K562 (cell line): ENCODE results near the gene SHLD1. TPM values are rescaled to one million over a fixed set of nuclear protein-coding genes. Genes with fewer than 3 reads are reported as not detected.

Experiments
- ATAC-seq: fragments of 200-7000 bp; cut with Tn5 transposase; 3 replicates; pipeline ENCODE4 v1.9.1; 2020; ENCODE audit warnings: moderate library complexity
- BruUV-seq: library from RNA; stranded (reverse); fragments of 400-500 nt; replicated peaks from 2 replicates; lab custom pipeline; 2021; lab: Mats Ljungman, UMichigan
- CTCF ChIA-PET: fragments of 300-600 bp; formaldehyde crosslinking; extraction: SDS; loops from one replicate; lab custom pipeline; 2021; ENCODE audit warnings: low intra/inter-chr PET ratio; lab: Yijun Ruan, JAX
- POLR2A ChIA-PET: fragments of 300-600, 350-650 bp; sonication (Branson Sonifier 250); formaldehyde crosslinking; extraction: SDS; loops from one replicate; lab custom pipeline; 2021; ENCODE audit warnings: antibody characterized with exemption, inconsistent platforms; lab: Yijun Ruan, JAX
- DNase-seq, 4 experiments: peaks; one replicate each; pipeline versions ENCODE4 v3.0.0 to v3.0.0-alpha.2; 2011 to 2018; ENCODE audit warnings: low spot score in 3 of 4, mixed read lengths in 3 of 4; ENCODE audit errors: extremely low read depth in 1 of 4
- FAIRE-seq: peaks from 2 replicates; lab custom pipeline; 2011; peaks lifted over from hg19 to GRCh38; lab: Jason Lieb, UNC
- H2AFZ ChIP-seq: 2 replicates; pipeline ENCODE4 v1.6.0; 2011; ENCODE audit warnings: low read depth, low read length, control low read depth, inconsistent platforms
- H3K27ac ChIP-seq: fragments of 200-600 bp; 3 replicates; pipeline ENCODE4 v1.8.0; 2011; ENCODE audit warnings: low read depth, mild to moderate bottlenecking, control low read depth, inconsistent platforms, low read length, moderate library complexity, mixed read lengths; ENCODE audit errors: extremely low read depth
- H3K27me3 ChIP-seq, 2 experiments: fragments of 300-600 bp in 1 of 2; 2 replicates in 1 of 2; 3 replicates in 1 of 2; pipeline versions ENCODE4 v1.6.0 to v1.8.0; 2011; ENCODE audit warnings: inconsistent platforms in 2 of 2, low read length in 2 of 2, mild to moderate bottlenecking in 1 of 2, mixed read lengths in 1 of 2, moderate library complexity in 1 of 2; ENCODE audit not compliant: control insufficient read depth in 2 of 2, insufficient read depth in 2 of 2
- H3K36me3 ChIP-seq: fragments of 300-600 bp; 3 replicates; pipeline ENCODE4 v1.8.0; 2011; ENCODE audit warnings: mild to moderate bottlenecking, low read length, inconsistent platforms; ENCODE audit not compliant: control insufficient read depth, insufficient read depth
- H3K4me1 ChIP-seq, 2 experiments: fragments of 200-600 bp in 1 of 2; replicated peaks in 1 of 2; 2 replicates in 1 of 2; 3 replicates in 1 of 2; pipeline versions ENCODE4 v1.5.1 to v1.8.0; 2011; ENCODE audit warnings: inconsistent platforms in 2 of 2, low read length in 2 of 2, mild to moderate bottlenecking in 1 of 2, mixed read lengths in 1 of 2, moderate library complexity in 1 of 2; ENCODE audit not compliant: control insufficient read depth in 2 of 2, insufficient read depth in 2 of 2
- H3K4me2 ChIP-seq: 2 replicates; pipeline ENCODE4 v1.6.1; 2011; ENCODE audit warnings: low read length, control low read depth, inconsistent platforms, mixed read lengths; ENCODE audit not compliant: insufficient read depth
- H3K4me3 ChIP-seq: fragments of 200-600 bp; sonication (generic), shearing (Covaris generic); 2 replicates; pipeline ENCODE4 v1.5.1; 2016; ENCODE audit warnings: control low read depth, inconsistent platforms
- H3K79me2 ChIP-seq: fragments of 200-600 bp; 3 replicates; pipeline ENCODE4 v1.8.0; 2011; ENCODE audit warnings: low read length, inconsistent platforms; ENCODE audit not compliant: control insufficient read depth, insufficient read depth
- H3K9ac ChIP-seq, 2 experiments: 2 replicates each; pipeline versions ENCODE4 v1.6.0 to v1.6.1; 2011; ENCODE audit warnings: low read depth in 2 of 2, low read length in 2 of 2, control low read depth in 1 of 2, inconsistent platforms in 1 of 2, mild to moderate bottlenecking in 1 of 2, mixed read lengths in 1 of 2; ENCODE audit not compliant: insufficient read depth in 1 of 2
- H3K9me1 ChIP-seq: one replicate; pipeline ENCODE4 v1.6.0; 2011; ENCODE audit warnings: inconsistent platforms, mild to moderate bottlenecking, low read length, moderate library complexity; ENCODE audit not compliant: control insufficient read depth, insufficient read depth
- H3K9me3 ChIP-seq: replicated peaks from 2 replicates; pipeline ENCODE4 v1.5.1; 2011; ENCODE audit warnings: low read depth, low read length, inconsistent platforms; ENCODE audit not compliant: control insufficient read depth, insufficient read depth
- H4K20me1 ChIP-seq: replicated peaks from 2 replicates; pipeline ENCODE4 v1.6.1; 2011; ENCODE audit warnings: low read length, inconsistent platforms, mixed read lengths; ENCODE audit not compliant: control insufficient read depth, insufficient read depth
- BACH1 ChIP-seq: fragments of 200-800 bp; sonication (Bioruptor generic); IDR thresholded peaks from 2 replicates; pipeline ENCODE4 v1.6.1; 2016; ENCODE audit warnings: missing genetic modification characterization, missing compliant biosample characterization
- CBFA2T2 ChIP-seq: fragments of 450-650 bp; conservative IDR thresholded peaks from 2 replicates; pipeline ENCODE4 v1.6.1; 2017; ENCODE audit warnings: mild to moderate bottlenecking
- KDM1A ChIP-seq, 2 experiments: fragments of 450-650 bp; IDR thresholded peaks; 2 replicates each; pipeline ENCODE4 v1.6.1; 2016; ENCODE audit warnings: mild to moderate bottlenecking in 2 of 2
- MYC ChIP-seq, 2 experiments: fragments of 250-450 bp in 1 of 2; sonication (Bioruptor Pico) in 1 of 2; IDR thresholded peaks; 2 replicates each; pipeline versions ENCODE4 v1.5.1 to v1.6.1; 2012 to 2021; ENCODE audit warnings: low read depth in 2 of 2, borderline replicate concordance in 1 of 2, improper control_type of control experiment in 1 of 2, low read length in 1 of 2, mild to moderate bottlenecking in 1 of 2, moderate library complexity in 1 of 2
- NONO ChIP-seq, 2 experiments: fragments of 200-400 bp in 1 of 2; fragments of 450-650 bp in 1 of 2; formaldehyde crosslinking in 1 of 2; IDR thresholded peaks; 2 replicates each; pipeline ENCODE4 v1.6.1; 2017; ENCODE audit warnings: low read depth in 2 of 2, mild to moderate bottlenecking in 2 of 2, moderate library complexity in 2 of 2, low read length in 1 of 2
- RAD21 ChIP-seq, 2 experiments: fragments of 250-450 bp in 1 of 2; fragments of 450-650 bp in 1 of 2; sonication (Bioruptor Pico) in 1 of 2; formaldehyde crosslinking in 1 of 2; IDR thresholded peaks in 1 of 2; conservative IDR thresholded peaks in 1 of 2; 2 replicates each; pipeline versions ENCODE4 v1.4.0 to v1.8.0; 2020 to 2022; ENCODE audit warnings: mild to moderate bottlenecking in 2 of 2, moderate library complexity in 1 of 2
- RAD51 ChIP-seq: fragments of 450-650 bp; IDR thresholded peaks from 2 replicates; pipeline ENCODE4 v1.7.1; 2016; ENCODE audit warnings: low read depth, mild to moderate bottlenecking, borderline replicate concordance
- TGIF2 ChIP-seq: sonication (generic); formaldehyde crosslinking; IDR thresholded peaks from 2 replicates; pipeline ENCODE4 v1.8.1; 2022; ENCODE audit warnings: mild to moderate bottlenecking, missing genetic modification reagents, moderate library complexity
- TOE1 ChIP-seq, 2 experiments: fragments of 450-650 bp in 1 of 2; sonication (generic) in 1 of 2; formaldehyde crosslinking in 1 of 2; IDR thresholded peaks; 2 replicates each; pipeline versions ENCODE4 v1.7.1 to v1.8.0; 2016 to 2022; ENCODE audit warnings: borderline replicate concordance in 2 of 2, mild to moderate bottlenecking in 2 of 2, antibody characterized with exemption in 1 of 2, inconsistent platforms in 1 of 2, low read depth in 1 of 2, missing genetic modification reagents in 1 of 2, moderate library complexity in 1 of 2
- YY1 ChIP-seq, 3 experiments: IDR thresholded peaks; 2 replicates each; pipeline ENCODE4 v1.6.1; 2011; ENCODE audit warnings: low read length in 2 of 3, mild to moderate bottlenecking in 2 of 3, moderate library complexity in 2 of 3, borderline replicate concordance in 1 of 3, control low read depth in 1 of 3, low read depth in 1 of 3; ENCODE audit not compliant: insufficient read depth in 3 of 3, insufficient replicate concordance in 2 of 3, control insufficient read depth in 1 of 3, insufficient read length in 1 of 3; ENCODE audit errors: extremely low read depth in 1 of 3
- ZBTB17 ChIP-seq: fragments of 450-650 bp; formaldehyde crosslinking; IDR thresholded peaks from 2 replicates; pipeline ENCODE4 v1.4.0; 2020; ENCODE audit warnings: mild to moderate bottlenecking
- WGBS: fragments of 100-300 bp; shearing (Covaris generic); methylation state at CpG from one replicate; pipeline ENCODE4 v1.1.6; 2016; ENCODE audit warnings: low coverage, mixed read lengths; ENCODE audit not compliant: insufficient coverage; ENCODE audit errors: missing lambda C conversion rate; 5-methylcytosine and 5-hydroxymethylcytosine counted together
- in situ Hi-C: fragments of 300-500 bp; cut with MboI; formaldehyde crosslinking; loops from 4 replicates; pipeline ENCODE4 v1.15.0; 2018; ENCODE audit warnings: inconsistent platforms, mixed read lengths
- intact Hi-C: fragments of 100-400 bp; cut with micrococcal nuclease; formaldehyde crosslinking; loops from 2 replicates; pipeline ENCODE4 v1.14.2; 2022
- polyA plus RNA-seq, 8 experiments: library from polyadenylated mRNA; depleted of rRNA in 4 of 8; stranded (reverse) in 5 of 8; unstranded in 3 of 8; fragments of >200 nt; fragmentation: Nextera tagmentation in 2 of 8; fragmentation: Illumina TruSeq in 1 of 8; extraction: Ambion mirVana in 2 of 8; extraction: Trizol in 1 of 8; gene quantifications; 2 replicates each; pipeline versions ENCODE4 v1.2.1 to v1.2.3, GENCODE V29; 2011 to 2014; ENCODE audit warnings: inconsistent platforms in 1 of 8, missing spikeins in 1 of 8
- total RNA-seq, 7 experiments: library from RNA; depleted of rRNA in 6 of 7; stranded (reverse); fragments of >200 nt in 6 of 7; fragmentation: Illumina TruSeq in 2 of 7; extraction: Trizol in 2 of 7; gene quantifications; 2 replicates each; pipeline versions ENCODE4 v1.2.1 to v1.2.3, GENCODE V29; 2011 to 2021; ENCODE audit warnings: low replicate concordance in 1 of 7
- TF ChIP-seq, protein P1 (sequence below): sonication (generic); formaldehyde crosslinking; IDR thresholded peaks from 2 replicates; pipeline ENCODE4 v1.5.0; 2020; ENCODE audit warnings: missing genetic modification reagents
- TF ChIP-seq, protein P2 (sequence below): fragments of 450-650 bp; formaldehyde crosslinking; IDR thresholded peaks from 2 replicates; pipeline ENCODE4 v1.4.0; 2020; ENCODE audit warnings: mild to moderate bottlenecking
- TF ChIP-seq, protein P3 (sequence below): fragments of 250-450 bp; sonication (Bioruptor Pico); IDR thresholded peaks from 2 replicates; pipeline ENCODE4 v1.4.0; 2020; ENCODE audit warnings: borderline replicate concordance
- TF ChIP-seq, protein P4 (sequence below): fragments of 450-650 bp; formaldehyde crosslinking; IDR thresholded peaks from 2 replicates; pipeline ENCODE4 v1.4.0; 2020; ENCODE audit warnings: mild to moderate bottlenecking, mixed read lengths

Gene SHLD1
- total and polyA plus RNA-seq, 9 of the 15 experiments (the other 6 are each of a cell fraction or from before 2014, with no cell fraction given): 3.7 to 21.6 (median 8.2) TPM

DNA sequence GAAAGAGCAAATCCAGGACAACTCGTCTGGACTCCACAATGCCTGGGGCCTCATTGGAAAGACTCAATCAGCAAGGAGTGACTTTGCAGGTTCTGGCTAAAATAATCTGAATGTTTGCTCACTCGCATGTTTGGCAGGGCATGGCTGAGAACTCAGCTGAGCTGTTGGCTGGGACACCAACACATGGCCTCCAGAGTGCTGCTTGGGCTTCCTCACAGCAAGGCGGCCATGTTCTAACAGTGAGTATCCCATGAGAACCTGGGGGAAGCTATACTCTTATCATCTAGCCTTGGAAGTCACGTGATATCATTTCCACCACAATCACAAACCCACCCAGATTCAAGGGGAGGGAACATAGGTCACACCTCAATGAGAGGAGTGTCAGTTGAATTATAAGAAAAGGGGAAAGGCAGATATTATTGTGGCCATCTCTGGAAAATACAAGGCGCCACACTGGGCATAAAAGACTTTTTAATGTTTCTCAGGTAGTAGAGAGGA is 23.1 kb upstream of the SHLD1 start:
- BruUV-seq: no TSS peak
- no peak overlapping the region for H3K27ac ChIP-seq
- H3K4me1 ChIP-seq: no peaks in the 10 kb centered on the region
- H3K9ac ChIP-seq: no peak overlapping the region
- H2AFZ ChIP-seq: no peak overlapping the region
- ATAC-seq (no peak), FAIRE-seq (no peak), DNase-seq (no peak)
- H3K9me3 ChIP-seq: no peaks in the 10 kb centered on the region; the same call in 1 of the 2 replicates
- in situ Hi-C loops (no loop called here), intact Hi-C loops (no loop called here)
- POLR2A ChIA-PET: no interaction called here
- no peaks in the 10 kb centered on the region for H3K79me2 ChIP-seq
- no peaks in the 10 kb centered on the region for H3K27me3 ChIP-seq
- CTCF ChIA-PET: no interaction called here
- TF ChIP-seq, protein P1, sequence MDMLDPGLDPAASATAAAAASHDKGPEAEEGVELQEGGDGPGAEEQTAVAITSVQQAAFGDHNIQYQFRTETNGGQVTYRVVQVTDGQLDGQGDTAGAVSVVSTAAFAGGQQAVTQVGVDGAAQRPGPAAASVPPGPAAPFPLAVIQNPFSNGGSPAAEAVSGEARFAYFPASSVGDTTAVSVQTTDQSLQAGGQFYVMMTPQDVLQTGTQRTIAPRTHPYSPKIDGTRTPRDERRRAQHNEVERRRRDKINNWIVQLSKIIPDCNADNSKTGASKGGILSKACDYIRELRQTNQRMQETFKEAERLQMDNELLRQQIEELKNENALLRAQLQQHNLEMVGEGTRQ: peak; percentile 23; the same call in 1 of the 2 replicates
- peak; percentile 27; the same call in 1 of the 2 replicates for TF ChIP-seq CBFA2T2
- TF ChIP-seq TGIF2 (CRISPR knock-in tag): no peak
- no peak for TF ChIP-seq ZBTB17 (CRISPR knock-in tag)
- TF ChIP-seq MYC (IDR thresholded peaks at IDR 0.05; ENCODE audit: low read depth, low read length): no peak
- no peak for TF ChIP-seq MYC (CRISPR knock-in tag; IDR thresholded peaks at IDR 0.05; ENCODE audit: borderline replicate concordance, low read depth)
- peak in 2 of 3 experiments; percentile 36 to 83 for TF ChIP-seq YY1 (IDR thresholded peaks at IDR 0.05; ENCODE audit: borderline replicate concordance in 1 of 3, control insufficient read depth in 1 of 3, extremely low read depth in 1 of 3, insufficient read depth in 3 of 3, insufficient read length in 1 of 3, insufficient replicate concordance in 2 of 3, low read depth in 1 of 3, low read length in 2 of 3)
- no peak for TF ChIP-seq RAD21 (CRISPR knock-in tag; conservative IDR thresholded peaks at IDR 0.05 in 1 of 2, IDR thresholded peaks at IDR 0.05 in 1 of 2)
- TF ChIP-seq BACH1 (tag): no peak
- TF ChIP-seq, protein P2, sequence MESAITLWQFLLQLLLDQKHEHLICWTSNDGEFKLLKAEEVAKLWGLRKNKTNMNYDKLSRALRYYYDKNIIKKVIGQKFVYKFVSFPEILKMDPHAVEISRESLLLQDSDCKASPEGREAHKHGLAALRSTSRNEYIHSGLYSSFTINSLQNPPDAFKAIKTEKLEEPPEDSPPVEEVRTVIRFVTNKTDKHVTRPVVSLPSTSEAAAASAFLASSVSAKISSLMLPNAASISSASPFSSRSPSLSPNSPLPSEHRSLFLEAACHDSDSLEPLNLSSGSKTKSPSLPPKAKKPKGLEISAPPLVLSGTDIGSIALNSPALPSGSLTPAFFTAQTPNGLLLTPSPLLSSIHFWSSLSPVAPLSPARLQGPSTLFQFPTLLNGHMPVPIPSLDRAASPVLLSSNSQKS (CRISPR knock-in tag): no peak
- TF ChIP-seq NONO (IDR thresholded peaks at IDR 0.05; ENCODE audit: low read depth in 2 of 2, low read length in 1 of 2): no peak
- TF ChIP-seq, protein P3, sequence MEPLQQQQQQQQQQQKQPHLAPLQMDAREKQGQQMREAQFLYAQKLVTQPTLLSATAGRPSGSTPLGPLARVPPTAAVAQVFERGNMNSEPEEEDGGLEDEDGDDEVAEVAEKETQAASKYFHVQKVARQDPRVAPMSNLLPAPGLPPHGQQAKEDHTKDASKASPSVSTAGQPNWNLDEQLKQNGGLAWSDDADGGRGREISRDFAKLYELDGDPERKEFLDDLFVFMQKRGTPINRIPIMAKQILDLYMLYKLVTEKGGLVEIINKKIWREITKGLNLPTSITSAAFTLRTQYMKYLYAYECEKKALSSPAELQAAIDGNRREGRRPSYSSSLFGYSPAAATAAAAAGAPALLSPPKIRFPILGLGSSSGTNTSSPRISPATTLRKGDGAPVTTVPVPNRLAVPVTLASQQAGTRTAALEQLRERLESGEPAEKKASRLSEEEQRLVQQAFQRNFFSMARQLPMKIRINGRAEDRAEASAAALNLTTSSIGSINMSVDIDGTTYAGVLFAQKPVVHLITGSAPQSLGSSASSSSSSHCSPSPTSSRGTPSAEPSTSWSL (CRISPR knock-in tag): no peak
- TF ChIP-seq, protein P4, sequence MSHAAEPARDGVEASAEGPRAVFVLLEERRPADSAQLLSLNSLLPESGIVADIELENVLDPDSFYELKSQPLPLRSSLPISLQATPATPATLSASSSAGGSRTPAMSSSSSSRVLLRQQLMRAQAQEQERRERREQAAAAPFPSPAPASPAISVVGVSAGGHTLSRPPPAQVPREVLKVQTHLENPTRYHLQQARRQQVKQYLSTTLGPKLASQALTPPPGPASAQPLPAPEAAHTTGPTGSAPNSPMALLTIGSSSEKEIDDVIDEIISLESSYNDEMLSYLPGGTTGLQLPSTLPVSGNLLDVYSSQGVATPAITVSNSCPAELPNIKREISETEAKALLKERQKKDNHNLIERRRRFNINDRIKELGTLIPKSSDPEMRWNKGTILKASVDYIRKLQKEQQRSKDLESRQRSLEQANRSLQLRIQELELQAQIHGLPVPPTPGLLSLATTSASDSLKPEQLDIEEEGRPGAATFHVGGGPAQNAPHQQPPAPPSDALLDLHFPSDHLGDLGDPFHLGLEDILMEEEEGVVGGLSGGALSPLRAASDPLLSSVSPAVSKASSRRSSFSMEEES (CRISPR knock-in tag): peak; percentile 81
- TF ChIP-seq TOE1 (IDR thresholded peaks at IDR 0.05; ENCODE audit: borderline replicate concordance): peak; percentile 82
- no peak for TF ChIP-seq TOE1 (CRISPR knock-in tag; IDR thresholded peaks at IDR 0.05; ENCODE audit: borderline replicate concordance, low read depth)
- TF ChIP-seq RAD51: peak; percentile 81
- TF ChIP-seq KDM1A (IDR thresholded peaks at IDR 0.05): no peak
- H4K20me1 ChIP-seq: no peaks in the 10 kb centered on the region
- no peaks in the 10 kb centered on the region for H3K9me1 ChIP-seq
- no peak overlapping the region for H3K4me3 ChIP-seq
- 72% methylated on average over 4 of the region's 5 CpGs for WGBS
- no peaks in the 10 kb centered on the region for H3K36me3 ChIP-seq
- H3K4me2 ChIP-seq: no peak overlapping the region
